Ovary (tissue), 9 donors: ENCODE measurements around the gene SPECC1. TPM values are rescaled to one million over a fixed set of nuclear protein-coding genes. Genes with fewer than 3 reads are reported as not detected.

Source experiments
- DNase-seq, 5 donors: peaks; one replicate each; pipeline ENCODE4 v3.0.0-alpha.2; 2019 to 2020
- H3K27ac ChIP-seq, 2 donors: fragments of 200-600 bp; one replicate each; pipeline versions ENCODE4 v1.5.1 to v1.8.0; 2019 to 2022
- H3K27me3 ChIP-seq: fragments of 200-600 bp; one replicate; pipeline ENCODE4 v1.8.0; 2022
- H3K36me3 ChIP-seq: fragments of 200-600 bp; sonication (generic); one replicate; pipeline ENCODE4 v1.5.1; 2019
- H3K4me1 ChIP-seq: one replicate; pipeline ENCODE4 v1.8.1; 2013; ENCODE audit warnings: mild to moderate bottlenecking, moderate library complexity; ENCODE audit not compliant: insufficient read depth
- H3K4me3 ChIP-seq: fragments of 200-600 bp; sonication (generic); one replicate; pipeline ENCODE4 v1.5.1; 2017
- H3K9me3 ChIP-seq, 2 donors: fragments of 200-600 bp in 1 of 2; sonication (generic) in 1 of 2; one replicate each; pipeline versions ENCODE4 v1.5.1 to v1.8.1; 2013 to 2019; ENCODE audit warnings: mild to moderate bottlenecking in 1 of 2, moderate library complexity in 1 of 2
- CTCF ChIP-seq, 3 donors: fragments of 450-650 bp in 2 of 3; fragments of 200-600 bp in 1 of 3; IDR thresholded peaks; one replicate each; pipeline versions ENCODE4 v1.5.1 to v1.8.0; 2016 to 2022; ENCODE audit warnings: antibody characterized with exemption in 3 of 3, mild to moderate bottlenecking in 1 of 3
- EP300 ChIP-seq: sonication (generic); formaldehyde crosslinking; IDR thresholded peaks from one replicate; pipeline ENCODE4 v1.6.1; 2017; ENCODE audit warnings: antibody characterized with exemption
- POLR2A ChIP-seq: fragments of 450-650 bp; IDR thresholded peaks from one replicate; pipeline ENCODE4 v1.6.1; 2017; ENCODE audit warnings: antibody characterized with exemption, mild to moderate bottlenecking, moderate library complexity
- WGBS, 3 donors: extraction: QIAGEN DNeasy Blood & Tissue Kit in 1 of 3; methylation state at CpG; one replicate each; pipeline versions ENCODE4 v1.1.5 to v1.1.7; 2013 to 2017; 5-methylcytosine and 5-hydroxymethylcytosine counted together
- intact Hi-C, 4 donors: fragments of 100-400 bp; cut with DNase I; formaldehyde crosslinking; loops; one replicate each; pipeline versions ENCODE4 v1.11.0 to v1.15.1; 2022 to 2023
- polyA plus RNA-seq, 2 donors: library from polyadenylated mRNA; stranded (reverse); fragments of 200-250 nt in 1 of 2; fragments of 350-450 nt in 1 of 2; fragmentation: Illumina TruSeq in 1 of 2; extraction: RNeasy Lipid Tissue Mini Kit (QIAGEN cat#74804) in 1 of 2; gene quantifications; one replicate each; pipeline ENCODE4 v1.2.3, GENCODE V29; 2013 to 2014
- total RNA-seq, 7 donors: library from RNA; depleted of rRNA in 2 of 7; stranded (reverse); fragments of >200 nt in 2 of 7; fragmentation: NEBNext Ultra II Directional in 3 of 7; extraction: Animal tissue kit (Norgen Biotek cat#: 25700) in 3 of 7; gene quantifications; one replicate each; pipeline versions ENCODE4 v1.1.0 to v1.2.4, GENCODE V29; 2016 to 2023
- donor health status: DM: no; HTN: no; CAD: no; lungs with moderate emphysema.
- donor health status: DM: no; HTN: no; CAD: no.
- donor health status: Bipolar disorder and iron deficiency.
- donor health status: DM: yes; HTN: yes; CAD: no.
- donor health status: DM: no; HTN: no; CAD: no.
- donor health status: DM: yes; HTN: yes; CAD: no.

Gene SPECC1
- total and polyA plus RNA-seq, 9 donors = 34.7 to 86.5 (median 66.1) TPM

GRCh38 chr17:20275653-20276052, 266.5 kb downstream of the SPECC1 start:
- H3K4me1 ChIP-seq = peaks cover 6% of the 10 kb centered on the region
- H3K27ac ChIP-seq = no peak overlapping the region
- no peaks in the 10 kb centered on the region for H3K36me3 ChIP-seq
- WGBS, 3 donors = 98 to 100% (median 98%) methylated on average over 2 of the region's 2 CpGs
- intact Hi-C loops = no loop called here
- TF ChIP-seq EP300 (no peak), POLR2A (no peak), CTCF (IDR thresholded peaks at IDR 0.05) (no peak)
- H3K9me3 ChIP-seq = no peaks in the 10 kb centered on the region
- no peaks in the 10 kb centered on the region for H3K27me3 ChIP-seq
- no peak overlapping the region for H3K4me3 ChIP-seq
- DNase-seq = no peak

GRCh38 chr17:20276421-20276820, 267.3 kb downstream of the SPECC1 start:
- intact Hi-C loops = no loop called here
- Histone ChIP-seq H3K9me3 (no peaks in the 10 kb centered on the region), H3K36me3 (no peaks in the 10 kb centered on the region), H3K27me3 (no peaks in the 10 kb centered on the region), H3K27ac (no peak overlapping the region), H3K4me3 (no peak overlapping the region), H3K4me1 (peaks cover 6% of the 10 kb centered on the region)
- 32 to 50% (median 41%) methylated on average over 2 of the region's 2 CpGs for WGBS, 3 donors
- DNase-seq = no peak
- TF ChIP-seq POLR2A = no peak
- no peak for TF ChIP-seq EP300
- no peak for TF ChIP-seq CTCF (IDR thresholded peaks at IDR 0.05)

GRCh38 chr17:20278805-20279204, 269.6 kb downstream of the SPECC1 start:
- Histone ChIP-seq H3K4me3 (no peak overlapping the region), H3K36me3 (no peaks in the 10 kb centered on the region), H3K9me3 (no peaks in the 10 kb centered on the region), H3K27ac (no peak overlapping the region), H3K27me3 (no peaks in the 10 kb centered on the region), H3K4me1 (peaks cover 6% of the 10 kb centered on the region)
- no peak for DNase-seq
- intact Hi-C loops = no loop called here
- TF ChIP-seq POLR2A = no peak
- no peak for TF ChIP-seq EP300
- TF ChIP-seq CTCF (IDR thresholded peaks at IDR 0.05) = no peak
- 70 to 82% (median 73%) methylated on average over 1 of the region's 1 CpG for WGBS, 3 donors

- Histone ChIP-seq H3K27me3 (no peaks in the 10 kb centered on the region), H3K9me3 (no peaks in the 10 kb centered on the region), H3K36me3 (no peaks in the 10 kb centered on the region), H3K4me1 (peaks cover 4% of the 10 kb centered on the region), H3K27ac (no peak overlapping the region), H3K4me3 (no peak overlapping the region)
- 91 to 96% (median 92%) methylated on average over 3 of the region's 3 CpGs for WGBS, 3 donors
- TF ChIP-seq EP300 = no peak
- TF ChIP-seq POLR2A = no peak
- no peak for TF ChIP-seq CTCF (IDR thresholded peaks at IDR 0.05)
- no peak for DNase-seq
- intact Hi-C loops = no loop called here
Observed at GRCh38 chr17:20279631-20280030, 270.5 kb downstream of the SPECC1 start.

GRCh38 chr17:20280051-20280450, 270.9 kb downstream of the SPECC1 start:
- intact Hi-C loops = no loop called here
- 94 to 98% (median 96%) methylated on average over 6 of the region's 6 CpGs for WGBS, 3 donors

More at GRCh38 chr17:20280051-20280450, 270.9 kb downstream of the SPECC1 start:
- no peak for TF ChIP-seq CTCF (IDR thresholded peaks at IDR 0.05)
- no peak for TF ChIP-seq POLR2A
- no peak for TF ChIP-seq EP300
- peaks cover 4% of the 10 kb centered on the region for H3K4me1 ChIP-seq
- no peaks in the 10 kb centered on the region for H3K27me3 ChIP-seq
- H3K36me3 ChIP-seq = no peaks in the 10 kb centered on the region
- H3K27ac ChIP-seq = no peak overlapping the region
- H3K9me3 ChIP-seq = no peaks in the 10 kb centered on the region
- no peak overlapping the region for H3K4me3 ChIP-seq
- no peak for DNase-seq
